CD4-positive, alpha-beta T cell treated with Interleukin-6 at 100 ng/mL for 8 hours (primary cell): ENCODE measurements around the gene ARHGAP33.
"Not testable (repeated sequence)": the region's sequence is repeated elsewhere in the genome, so short reads cannot be mapped to it uniquely, and the experiment has no call there.

Experiments used
- DNase-seq: peaks from one replicate; pipeline ENCODE4 v3.0.0-alpha.2; 2020; ENCODE audit warnings: mixed read lengths, low spot score

ARHGAP33 gene

GRCh38 chr19:35796645-35797542 is 21.5 kb downstream of the ARHGAP33 start:
- DNase-seq, result no peak

- no peak for DNase-seq
Observed at GRCh38 chr19:35797663-35798062, 22.3 kb downstream of the ARHGAP33 start.

DNA sequence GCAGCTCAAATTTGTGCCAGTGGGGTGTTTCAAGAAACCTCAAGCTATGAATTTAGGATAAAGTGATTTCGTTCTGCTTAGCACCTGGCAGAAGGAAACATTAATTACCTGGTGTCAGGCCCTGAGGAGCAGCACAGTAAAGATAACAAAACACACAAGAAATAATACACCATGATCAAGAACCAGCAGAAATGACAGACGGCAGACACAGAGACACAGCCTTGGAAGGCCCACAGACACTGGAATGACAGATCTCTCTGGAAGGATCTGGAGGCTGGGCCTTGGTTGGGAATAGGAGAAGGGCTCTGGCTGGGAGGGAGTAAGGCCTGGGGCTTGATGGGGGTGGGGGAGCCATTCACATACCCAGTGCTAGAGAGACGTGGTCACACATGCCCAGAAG is 26.5 kb downstream of the ARHGAP33 start:
- no peak for DNase-seq

GRCh38 chr19:35805526-35806102 is 30.2 kb downstream of the ARHGAP33 start:
- DNase-seq, result no peak

GRCh38 chr19:35806597-35806996 is 31.2 kb downstream of the ARHGAP33 start:
- DNase-seq, result no peak

DNA sequence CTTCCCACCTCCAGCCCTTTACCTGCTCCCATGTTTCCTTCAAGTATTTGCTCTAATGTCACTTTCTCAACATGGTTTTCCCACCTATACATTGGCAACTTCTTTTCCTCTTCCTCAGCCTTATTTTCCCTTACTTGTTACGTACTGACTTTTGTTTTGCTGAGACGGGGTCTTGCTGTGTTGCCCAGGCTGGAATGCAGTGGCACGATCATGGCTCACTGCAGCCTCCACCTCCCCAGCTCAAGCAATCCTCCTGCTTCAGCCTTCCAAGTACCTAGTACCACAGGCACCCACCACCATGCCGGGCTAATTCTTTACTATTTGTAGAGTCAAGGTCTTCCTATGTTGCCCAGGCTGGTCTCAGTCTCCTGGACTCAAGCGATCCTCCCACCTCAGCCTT is 32.3 kb downstream of the ARHGAP33 start:
- DNase-seq, result no peak

GRCh38 chr19:35811317-35812219 is 36.2 kb downstream of the ARHGAP33 start:
- DNase-seq, result no peak

GRCh38 chr19:35812220-35813042 is 37.1 kb downstream of the ARHGAP33 start, which contains the start of gene PRODH2:
PRODH2 (minus strand) TSS chr19:35812845; CDS start chr19:35812805, 40 bp downstream.
- no peak for DNase-seq

DNA sequence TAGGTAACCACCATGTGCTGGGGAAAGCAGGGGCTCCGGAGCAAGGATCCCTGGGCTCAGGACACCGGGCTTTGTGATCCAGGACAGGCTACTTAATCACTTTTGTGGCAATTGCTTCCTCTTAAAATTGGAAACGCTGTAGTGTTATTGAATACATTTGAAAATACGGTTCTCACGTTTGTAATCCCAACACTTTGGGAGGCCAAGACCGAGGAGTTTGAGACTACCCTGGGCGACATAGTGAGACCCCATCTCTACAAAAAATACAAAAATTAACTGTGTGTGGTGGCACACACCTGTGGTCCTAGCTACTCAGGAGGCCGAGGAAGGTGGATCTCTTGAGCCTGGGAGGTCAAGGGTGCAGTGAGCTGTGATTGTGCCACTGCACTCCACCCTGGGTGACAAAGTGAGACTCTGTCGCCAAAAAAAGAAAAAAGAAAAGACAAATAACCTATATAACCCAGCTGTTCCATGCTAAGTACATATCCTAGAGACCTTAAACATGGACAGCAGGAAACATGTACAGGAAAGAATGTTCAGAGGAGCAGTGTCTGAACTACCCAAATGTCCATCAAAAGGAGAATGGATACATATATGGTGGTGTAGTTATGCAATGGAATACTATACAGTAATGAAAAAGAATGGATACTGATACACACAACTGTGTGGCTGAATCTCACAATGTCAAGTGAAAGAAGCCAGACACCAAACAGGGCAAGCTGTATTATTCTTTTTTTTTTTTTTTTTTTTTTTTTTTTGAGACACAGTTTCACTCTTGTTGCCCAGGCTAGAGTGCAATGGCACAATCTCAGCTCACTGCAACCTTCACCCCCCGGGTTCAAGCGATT is 37.9 kb downstream of the ARHGAP33 start:
- DNase-seq, result no peak

- DNase-seq, result no peak
Observed at GRCh38 chr19:35816262-35816661, 40.9 kb downstream of the ARHGAP33 start.

- no peak for DNase-seq
Observed at GRCh38 chr19:35816846-35817245, 41.5 kb downstream of the ARHGAP33 start.

- no peak for DNase-seq
Observed at GRCh38 chr19:35818445-35818844, 43.1 kb downstream of the ARHGAP33 start.

DNA sequence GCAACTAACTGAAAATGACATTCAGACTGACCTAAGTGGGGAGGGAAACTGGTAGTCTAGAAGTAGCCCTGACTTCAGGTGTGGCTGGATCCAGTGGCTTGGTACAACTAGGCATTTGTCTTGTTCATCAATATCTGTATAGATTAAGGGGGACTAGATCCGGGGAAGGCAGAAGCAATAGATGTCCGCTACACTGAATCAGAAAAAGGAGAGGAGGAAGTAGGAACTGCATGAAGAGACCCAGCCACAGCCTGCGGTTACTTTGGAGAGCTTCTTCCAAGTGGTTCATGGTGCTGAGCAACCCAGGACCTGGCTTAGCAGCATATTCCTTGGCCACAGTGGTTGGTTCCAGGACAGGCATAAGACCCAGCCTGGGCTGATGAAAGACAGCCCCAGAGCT is 47.2 kb downstream of the ARHGAP33 start:
- DNase-seq, result no peak

DNA sequence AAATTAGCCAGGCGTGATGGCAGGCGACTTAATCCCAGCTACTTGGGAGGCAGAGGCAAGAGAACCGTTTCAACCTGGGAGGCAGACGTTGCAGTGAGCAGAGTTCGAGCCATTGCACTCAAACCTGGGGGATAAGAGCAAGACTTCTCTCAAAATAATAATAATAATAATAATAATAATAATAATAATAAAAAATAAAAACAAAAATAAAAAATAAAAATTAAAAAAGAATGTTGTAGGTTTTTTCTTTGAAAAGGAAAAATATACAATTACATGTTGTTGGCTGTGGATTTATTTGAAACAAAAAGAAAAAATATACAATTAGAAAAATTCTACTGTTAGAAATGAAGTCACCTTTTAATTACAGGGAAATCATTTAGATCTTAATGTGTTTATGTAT is 48.8 kb downstream of the ARHGAP33 start:
- no peak for DNase-seq

GRCh38 chr19:35828692-35829301 is 53.4 kb downstream of the ARHGAP33 start:
- DNase-seq, result no peak

DNA sequence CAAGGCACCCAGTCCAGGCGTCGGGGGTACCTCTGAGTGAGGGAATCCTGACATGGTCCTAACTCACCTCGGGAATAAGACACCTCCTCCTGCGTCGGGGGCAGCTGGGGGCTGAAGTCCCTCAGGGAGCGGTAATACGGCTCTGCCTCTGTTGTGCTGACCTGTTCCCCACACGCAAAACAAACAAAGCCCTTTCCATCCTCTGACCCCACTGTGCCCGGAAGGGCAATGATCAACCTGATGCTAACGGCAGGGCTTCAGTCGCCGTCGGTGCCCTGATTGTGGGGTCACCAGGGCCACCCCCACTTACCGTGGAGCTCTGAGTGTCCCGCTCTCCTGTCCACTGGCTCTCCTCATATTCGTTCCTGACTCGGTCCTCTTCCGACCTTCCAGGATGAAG is 55.6 kb downstream of the ARHGAP33 start:
- no peak for DNase-seq

GRCh38 chr19:35832054-35832453 is 56.7 kb downstream of the ARHGAP33 start:
- no peak for DNase-seq

- DNase-seq, result no peak
Observed at GRCh38 chr19:35833972-35834371, 58.6 kb downstream of the ARHGAP33 start.

DNA sequence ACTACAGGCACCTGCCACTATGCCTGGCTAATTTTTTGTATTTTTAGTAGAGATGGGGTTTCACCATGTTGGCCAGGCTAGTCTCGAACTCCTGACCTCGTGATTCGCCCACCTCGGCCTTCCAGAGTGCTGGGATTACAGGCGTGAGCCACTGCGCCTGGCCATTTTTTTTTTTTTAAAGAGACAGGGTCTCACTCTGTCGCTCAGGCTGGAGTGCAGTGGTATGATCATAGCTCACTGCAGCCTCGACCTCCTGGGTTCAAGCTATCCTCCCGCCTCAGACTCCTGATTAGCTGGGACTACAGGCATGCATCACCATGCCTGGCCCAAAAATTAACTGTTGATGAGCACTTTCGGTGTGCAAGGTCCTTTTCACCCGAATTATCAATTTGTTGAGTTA is 60.7 kb downstream of the ARHGAP33 start:
- DNase-seq, result not testable (repeated sequence)
